Right atrium auricular region (tissue), 2 donors: ENCODE results near the gene PJA2. TPM values are rescaled to one million over a fixed set of nuclear protein-coding genes. Genes with fewer than 3 reads are reported as not detected.

Source experiments
- DNase-seq: peaks from one replicate; pipeline ENCODE4 v3.0.0-alpha.2; 2019; ENCODE audit warnings: low spot score
- H3K27ac ChIP-seq, 2 donors: fragments of 200-600 bp; sonication (generic); 1 replicate in 1 of 2; 2 replicates in 1 of 2; pipeline ENCODE4 v1.5.1; 2016 to 2019
- H3K27me3 ChIP-seq, 2 donors: fragments of 200-600 bp; sonication (generic); one replicate each; pipeline versions ENCODE4 v1.5.1 to v1.6.0; 2017 to 2019
- H3K36me3 ChIP-seq: fragments of 200-600 bp; sonication (generic); one replicate; pipeline ENCODE4 v1.5.1; 2016
- H3K4me1 ChIP-seq, 2 donors: fragments of 200-600 bp; sonication (generic); one replicate each; pipeline versions ENCODE4 v1.5.1 to v1.6.0; 2017 to 2019
- H3K4me3 ChIP-seq, 2 donors: fragments of 200-600 bp; sonication (generic); 1 replicate in 1 of 2; 2 replicates in 1 of 2; pipeline ENCODE4 v1.5.1; 2017 to 2019; ENCODE audit warnings: mild to moderate bottlenecking in 1 of 2, moderate library complexity in 1 of 2
- H3K9me3 ChIP-seq, 2 donors: fragments of 200-600 bp; sonication (generic); one replicate each; pipeline ENCODE4 v1.5.1; 2019
- total RNA-seq, 2 donors: library from RNA; depleted of rRNA; stranded (reverse); fragments of >200 nt; gene quantifications; one replicate each; pipeline ENCODE4 v1.1.0, GENCODE V29; 2016
- TF ChIP-seq, protein P1 (sequence below), 2 donors: fragments of 200-600 bp; sonication (generic); IDR thresholded peaks; one replicate each; pipeline ENCODE4 v1.5.1; 2019; ENCODE audit warnings: antibody characterized with exemption in 2 of 2

PJA2 gene
- total RNA-seq, 2 donors from 2014 or later = 80.7 to 88.3 TPM

DNA sequence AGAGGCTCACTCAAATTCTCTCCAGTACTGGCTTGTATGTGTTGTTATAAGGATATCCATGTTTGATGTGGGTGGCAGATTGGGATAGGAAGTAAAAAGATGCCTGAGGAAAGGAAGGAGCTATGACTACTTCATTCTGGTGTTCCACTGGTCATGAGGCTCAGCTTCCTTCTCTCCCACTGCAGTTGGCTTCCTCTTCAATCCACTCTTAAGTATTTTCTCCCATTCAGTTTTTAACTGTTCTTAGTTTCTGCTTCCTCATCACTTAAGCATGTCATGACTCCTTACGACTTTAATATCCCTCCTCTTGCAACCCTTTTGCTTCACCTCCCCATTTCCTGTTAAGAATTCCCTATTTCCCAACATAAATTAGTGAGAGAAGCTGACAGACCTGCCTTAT lies 81.1 kb downstream of the PJA2 start:
- Histone ChIP-seq H3K36me3 (peaks cover 6% of the 10 kb centered on the region), H3K4me3 (no peak overlapping the region), H3K4me1 (peaks cover 0 to 13% of the 10 kb centered on the region in 2 donors), H3K27ac (no peak overlapping the region), H3K27me3 (no peaks in the 10 kb centered on the region), H3K9me3 (no peaks in the 10 kb centered on the region)
- DNase-seq = no peak
- TF ChIP-seq, protein P1, sequence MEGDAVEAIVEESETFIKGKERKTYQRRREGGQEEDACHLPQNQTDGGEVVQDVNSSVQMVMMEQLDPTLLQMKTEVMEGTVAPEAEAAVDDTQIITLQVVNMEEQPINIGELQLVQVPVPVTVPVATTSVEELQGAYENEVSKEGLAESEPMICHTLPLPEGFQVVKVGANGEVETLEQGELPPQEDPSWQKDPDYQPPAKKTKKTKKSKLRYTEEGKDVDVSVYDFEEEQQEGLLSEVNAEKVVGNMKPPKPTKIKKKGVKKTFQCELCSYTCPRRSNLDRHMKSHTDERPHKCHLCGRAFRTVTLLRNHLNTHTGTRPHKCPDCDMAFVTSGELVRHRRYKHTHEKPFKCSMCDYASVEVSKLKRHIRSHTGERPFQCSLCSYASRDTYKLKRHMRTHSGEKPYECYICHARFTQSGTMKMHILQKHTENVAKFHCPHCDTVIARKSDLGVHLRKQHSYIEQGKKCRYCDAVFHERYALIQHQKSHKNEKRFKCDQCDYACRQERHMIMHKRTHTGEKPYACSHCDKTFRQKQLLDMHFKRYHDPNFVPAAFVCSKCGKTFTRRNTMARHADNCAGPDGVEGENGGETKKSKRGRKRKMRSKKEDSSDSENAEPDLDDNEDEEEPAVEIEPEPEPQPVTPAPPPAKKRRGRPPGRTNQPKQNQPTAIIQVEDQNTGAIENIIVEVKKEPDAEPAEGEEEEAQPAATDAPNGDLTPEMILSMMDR (IDR thresholded peaks at IDR 0.05) = no peak

DNA sequence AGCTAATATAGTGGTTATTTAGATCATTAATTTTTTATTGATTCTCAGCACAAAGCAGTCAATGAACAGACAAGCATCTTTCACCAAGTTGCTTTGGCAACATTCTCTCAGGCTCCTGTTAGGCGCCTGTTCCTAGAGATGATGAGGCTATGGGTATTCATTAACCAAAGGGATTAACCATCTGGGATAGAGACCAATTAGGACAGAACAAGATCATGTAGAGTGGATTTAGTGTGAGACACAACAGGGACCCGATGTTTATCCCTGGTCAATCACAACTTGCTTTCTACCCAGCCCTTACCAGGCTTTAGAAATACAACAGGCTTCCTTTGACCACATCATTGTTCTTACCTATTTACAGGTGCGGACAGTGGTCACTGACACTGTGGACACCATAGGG lies 82.2 kb downstream of the PJA2 start:
- Histone ChIP-seq H3K4me3 (no peak overlapping the region), H3K27me3 (no peaks in the 10 kb centered on the region), H3K4me1 (peaks cover 0 to 13% of the 10 kb centered on the region in 2 donors), H3K27ac (no peak overlapping the region), H3K36me3 (no peaks in the 10 kb centered on the region), H3K9me3 (no peaks in the 10 kb centered on the region)
- no peak for DNase-seq
- TF ChIP-seq, protein P1 (IDR thresholded peaks at IDR 0.05) = no peak

DNA sequence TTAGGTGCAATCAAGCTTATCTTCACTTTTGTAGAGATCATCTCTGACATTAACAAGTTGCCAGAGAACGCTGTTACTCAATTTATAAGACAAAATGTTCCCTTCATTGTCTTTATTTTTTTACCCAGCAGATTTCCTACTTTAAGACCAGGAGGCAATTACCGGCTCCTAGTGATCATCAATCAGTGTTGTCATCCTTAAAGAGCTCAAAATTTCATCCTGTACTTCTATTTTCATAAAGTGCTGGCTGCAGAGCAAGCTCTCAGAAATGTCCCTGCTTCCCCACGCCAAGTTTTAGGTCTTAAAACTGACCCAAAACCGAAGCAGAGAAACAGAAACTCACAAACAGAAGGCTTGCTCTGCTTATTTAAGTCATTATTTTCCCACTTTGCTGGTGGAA lies 82.9 kb downstream of the PJA2 start:
- Histone ChIP-seq H3K36me3 (no peaks in the 10 kb centered on the region), H3K9me3 (no peaks in the 10 kb centered on the region), H3K4me3 (no peak overlapping the region), H3K27ac (no peak overlapping the region), H3K4me1 (peaks cover 0 to 13% of the 10 kb centered on the region in 2 donors), H3K27me3 (no peaks in the 10 kb centered on the region)
- TF ChIP-seq, protein P1 (IDR thresholded peaks at IDR 0.05) = no peak
- DNase-seq = no peak

DNA sequence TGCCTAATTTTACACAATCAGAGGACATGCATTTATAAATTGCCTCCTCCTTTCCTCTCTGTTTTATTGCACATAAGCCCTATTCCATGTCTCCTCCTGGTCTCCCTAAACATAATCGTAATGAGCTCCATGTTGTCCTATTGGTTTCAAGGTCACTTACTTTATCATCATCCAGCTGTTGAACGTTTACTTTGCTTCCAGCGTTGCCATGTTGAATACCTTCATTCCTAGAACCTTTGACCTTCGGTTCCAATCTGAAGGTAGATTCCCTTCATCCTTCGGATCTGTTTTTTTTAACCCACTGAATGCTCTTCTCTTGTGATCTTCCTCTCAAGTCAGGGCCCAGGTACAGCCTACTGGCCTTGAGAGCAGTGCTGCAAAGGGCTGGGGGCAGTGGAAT lies 84.3 kb downstream of the PJA2 start:
- H3K36me3 ChIP-seq = no peaks in the 10 kb centered on the region
- no peaks in the 10 kb centered on the region for H3K27me3 ChIP-seq
- no peak overlapping the region for H3K4me3 ChIP-seq
- H3K27ac ChIP-seq = no peak overlapping the region
- H3K4me1 ChIP-seq = peaks cover 0 to 13% of the 10 kb centered on the region in 2 donors
- TF ChIP-seq, protein P1 (IDR thresholded peaks at IDR 0.05) = no peak
- no peaks in the 10 kb centered on the region for H3K9me3 ChIP-seq
- DNase-seq = no peak

DNA sequence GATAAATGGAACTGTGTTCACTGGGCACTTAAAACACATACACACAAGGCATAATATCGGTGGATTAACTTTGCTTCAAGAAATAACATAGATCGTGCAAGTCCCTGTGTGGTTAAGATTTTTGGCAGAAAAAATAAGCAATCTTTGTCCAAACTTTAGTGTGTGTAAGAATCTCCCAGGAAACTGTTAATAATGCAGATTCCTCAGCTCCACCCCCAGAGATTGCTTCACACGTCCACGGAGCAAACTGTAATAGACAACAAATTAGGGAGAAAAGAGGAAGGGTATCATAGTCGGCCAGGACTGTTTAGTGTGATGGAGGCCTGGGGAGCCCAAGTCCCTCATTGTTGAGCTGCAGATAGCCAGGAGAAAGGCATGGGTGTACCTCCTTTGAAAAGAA lies 84.8 kb downstream of the PJA2 start:
- H3K27ac ChIP-seq = no peak overlapping the region
- DNase-seq = no peak
- H3K36me3 ChIP-seq = no peaks in the 10 kb centered on the region
- H3K4me3 ChIP-seq = no peak overlapping the region
- H3K27me3 ChIP-seq = no peaks in the 10 kb centered on the region
- H3K9me3 ChIP-seq = no peaks in the 10 kb centered on the region
- TF ChIP-seq, protein P1 (IDR thresholded peaks at IDR 0.05) = no peak
- peaks cover 0 to 13% of the 10 kb centered on the region in 2 donors for H3K4me1 ChIP-seq

DNA sequence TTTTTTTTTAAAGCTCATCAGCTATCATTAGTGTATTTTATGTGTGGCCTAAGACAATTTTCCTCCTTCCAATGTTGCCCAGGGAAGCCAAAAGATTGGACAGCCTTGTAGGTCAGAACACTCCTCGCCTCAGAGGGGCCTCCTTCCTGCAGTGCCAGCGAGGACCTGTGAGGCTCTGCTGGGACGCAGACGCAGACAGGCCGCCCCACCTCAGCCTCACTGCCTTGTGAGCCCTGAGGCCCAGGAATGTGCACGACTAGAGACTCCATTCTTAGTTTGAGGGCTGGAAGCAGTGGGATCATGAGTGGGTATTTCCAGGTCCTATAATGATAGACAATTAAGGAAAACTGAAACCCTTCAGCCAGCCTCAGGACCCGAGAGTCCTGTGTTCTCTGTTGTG lies 85.4 kb downstream of the PJA2 start:
- DNase-seq = no peak
- peaks cover 0 to 13% of the 10 kb centered on the region in 2 donors for H3K4me1 ChIP-seq

More for the DNA sequence above, 85.4 kb downstream of the PJA2 start:
- TF ChIP-seq, protein P1 (IDR thresholded peaks at IDR 0.05) = no peak
- Histone ChIP-seq H3K4me3 (no peak overlapping the region), H3K36me3 (no peaks in the 10 kb centered on the region), H3K27me3 (no peaks in the 10 kb centered on the region), H3K9me3 (no peaks in the 10 kb centered on the region), H3K27ac (no peak overlapping the region)
